ENCODE data around the gene SETD4. TPM values are rescaled to one million over a fixed set of nuclear protein-coding genes. Genes with fewer than 3 reads are reported as not detected.

SETD4 gene
- total RNA-seq, 1 donor from 2014 or later: 25.3 TPM

DNA sequence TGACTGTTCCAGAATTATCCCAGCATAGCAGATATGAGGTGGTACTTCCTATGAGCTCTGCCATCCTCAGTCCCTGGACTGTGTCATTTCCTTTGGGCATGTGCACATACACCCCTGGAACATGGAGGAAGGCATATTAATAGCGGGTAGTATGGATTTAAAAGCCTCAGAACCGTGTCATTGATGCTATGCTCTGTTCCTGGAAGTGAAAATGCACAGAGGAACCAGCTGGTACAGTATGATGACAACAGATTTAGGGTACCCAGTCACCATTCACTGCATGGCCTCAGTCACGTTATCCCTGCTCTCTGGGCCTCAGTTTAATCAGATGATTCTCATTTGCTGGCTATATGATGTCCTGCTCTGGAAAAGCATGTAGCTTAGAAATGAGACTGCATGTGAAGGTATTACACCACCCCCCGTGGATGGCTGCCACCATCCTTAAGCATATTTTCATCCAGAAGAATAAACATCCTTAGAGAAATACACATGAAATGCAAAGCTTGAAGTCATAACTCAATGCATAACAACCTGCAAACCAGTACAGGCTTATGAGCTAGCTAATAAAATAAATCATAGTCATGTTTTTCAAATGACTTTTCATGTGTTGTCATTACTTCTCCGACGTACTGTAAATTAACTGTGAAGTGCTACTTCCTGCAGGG, 37.8 kb downstream of the SETD4 start:
- no peak for FAIRE-seq
- DNase-seq (ENCODE audit: low spot score in 2 of 2): no peak

DNA sequence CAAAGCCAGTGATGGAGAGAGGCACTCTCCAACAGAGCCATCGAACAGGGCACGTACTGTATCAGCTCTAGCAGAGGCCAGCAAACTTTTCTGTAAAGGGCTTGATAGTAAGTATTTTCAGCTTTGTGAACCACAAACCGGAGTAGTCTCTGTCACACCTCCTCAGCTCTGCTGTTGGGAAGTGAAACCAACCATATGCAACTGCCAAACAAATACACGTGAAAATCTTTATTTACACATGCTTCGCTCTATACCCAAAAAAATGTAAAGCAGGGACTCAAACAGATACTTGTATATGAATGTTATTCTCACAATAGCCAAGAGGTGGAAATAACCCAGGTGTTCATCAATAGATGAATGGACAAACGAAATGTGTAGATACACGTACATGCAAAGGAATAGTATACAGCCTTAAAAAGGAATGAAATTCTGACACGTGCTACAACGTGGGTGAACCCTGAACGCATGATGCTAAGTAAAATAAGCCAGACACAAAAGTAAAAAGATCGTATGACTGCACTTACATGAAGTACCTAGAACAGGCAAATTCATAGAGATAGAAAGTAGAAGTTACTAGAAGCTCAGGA, 39.0 kb downstream of the SETD4 start:
- no peak for DNase-seq (ENCODE audit: low spot score in 2 of 2)
- no peak for FAIRE-seq

DNA sequence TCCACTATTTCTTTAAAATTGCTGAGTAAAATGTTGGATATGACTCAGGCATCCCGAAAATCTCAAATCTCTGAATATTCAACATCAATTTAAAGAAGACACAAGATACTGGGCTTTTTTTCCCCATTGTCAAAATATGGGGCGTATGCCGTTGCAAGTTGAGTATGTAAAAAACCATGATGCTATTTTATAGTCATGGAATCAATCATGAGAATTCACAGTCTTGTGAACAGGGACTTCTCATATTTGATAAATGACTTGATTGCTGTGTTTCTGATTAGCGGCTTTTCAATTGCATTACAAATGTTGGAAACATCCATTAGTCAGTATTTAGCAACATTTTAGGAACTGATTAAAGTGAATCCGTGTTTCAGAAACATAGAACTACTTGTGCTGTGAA, 45.3 kb downstream of the SETD4 start:
- FAIRE-seq: no peak
- DNase-seq (ENCODE audit: low spot score in 2 of 2): no peak

DNA sequence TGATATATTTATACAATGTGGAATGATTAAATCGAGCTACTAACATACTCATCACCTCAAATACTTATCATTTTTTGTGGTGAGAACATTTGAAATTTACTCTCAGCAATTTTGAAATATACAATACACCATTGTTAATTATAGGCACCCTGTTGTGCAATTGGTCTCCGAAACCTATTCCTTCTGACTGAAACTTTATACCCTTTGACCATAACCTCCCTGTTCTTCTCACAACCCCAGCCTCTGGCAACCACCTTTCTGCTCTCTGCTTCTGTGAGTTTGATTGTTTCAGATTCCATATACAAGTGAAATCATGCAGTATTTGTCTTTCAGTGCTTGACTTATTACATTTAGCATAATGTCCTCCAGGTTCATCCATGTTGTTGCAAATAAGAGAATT, 49.5 kb downstream of the SETD4 start:
- FAIRE-seq (no peak), DNase-seq (ENCODE audit: low spot score in 2 of 2) (no peak)

DNA sequence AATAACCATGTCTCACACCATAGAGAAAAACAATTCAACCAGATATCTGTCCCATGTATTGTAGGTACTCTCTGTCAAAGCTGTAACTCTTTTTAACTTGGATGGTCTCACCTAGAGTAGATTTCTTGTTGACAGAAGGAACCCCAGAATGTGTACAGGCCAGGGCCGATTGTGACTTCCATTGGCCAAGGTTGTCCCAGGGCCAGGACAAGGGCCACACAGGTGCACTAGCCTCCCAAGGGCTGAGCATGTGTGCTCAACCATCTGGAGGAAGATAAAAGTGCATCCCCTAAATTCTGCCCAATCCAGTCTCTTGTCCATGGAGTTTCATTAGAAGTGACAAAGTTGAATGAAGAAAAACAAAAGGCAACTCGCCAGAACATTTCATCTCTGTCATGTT, 51.8 kb downstream of the SETD4 start:
- DNase-seq (ENCODE audit: low spot score in 2 of 2): no peak
- FAIRE-seq: no peak

DNA sequence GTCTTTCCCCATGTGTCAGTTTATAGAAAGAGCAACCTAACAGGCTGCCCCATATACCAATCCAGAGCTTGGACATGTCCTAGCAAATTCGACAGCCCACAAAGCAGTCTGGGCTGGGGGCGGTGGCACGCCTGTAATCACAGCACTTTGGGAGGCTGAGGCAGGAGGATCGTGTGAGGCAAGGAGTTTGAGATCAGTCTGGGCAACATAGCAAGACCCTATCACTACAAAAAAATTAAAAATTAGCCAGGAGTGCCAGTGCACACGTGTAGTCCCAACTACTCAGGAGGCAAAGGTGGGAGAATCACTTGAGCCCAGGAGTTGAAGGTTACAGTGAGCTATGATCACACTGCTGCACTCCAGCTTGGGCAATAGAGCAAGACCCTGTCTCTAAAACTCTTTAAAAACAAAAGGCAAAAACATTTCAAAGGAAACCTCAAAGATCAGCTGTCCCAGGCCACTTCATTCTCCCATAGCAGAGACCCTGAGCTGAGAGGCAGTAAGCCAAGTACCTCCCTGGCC, 54.4 kb downstream of the SETD4 start:
- FAIRE-seq: no peak
- DNase-seq (ENCODE audit: low spot score in 2 of 2): no peak

DNA sequence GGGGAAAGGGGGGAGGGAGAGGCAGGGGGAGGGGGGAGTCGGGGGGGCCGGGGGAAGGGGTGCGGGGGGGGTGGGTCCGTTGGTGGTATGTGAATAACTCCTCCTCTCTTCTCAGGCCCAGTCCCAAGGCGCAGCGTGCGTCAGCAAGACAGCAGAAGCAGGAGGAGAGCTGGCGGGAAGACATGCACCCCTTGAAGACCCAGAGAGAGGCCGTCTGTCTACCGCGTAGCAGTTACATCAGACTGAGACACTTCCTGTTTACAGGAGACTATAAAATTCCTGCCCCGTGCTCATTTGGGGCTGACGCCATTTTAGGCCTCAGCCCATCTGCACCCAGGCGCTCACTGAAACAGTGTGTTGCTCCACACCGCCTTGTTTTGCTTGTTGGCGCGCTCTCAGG, 55.3 kb downstream of the SETD4 start:
- no peak for FAIRE-seq
- DNase-seq (ENCODE audit: low spot score in 2 of 2): no peak

DNA sequence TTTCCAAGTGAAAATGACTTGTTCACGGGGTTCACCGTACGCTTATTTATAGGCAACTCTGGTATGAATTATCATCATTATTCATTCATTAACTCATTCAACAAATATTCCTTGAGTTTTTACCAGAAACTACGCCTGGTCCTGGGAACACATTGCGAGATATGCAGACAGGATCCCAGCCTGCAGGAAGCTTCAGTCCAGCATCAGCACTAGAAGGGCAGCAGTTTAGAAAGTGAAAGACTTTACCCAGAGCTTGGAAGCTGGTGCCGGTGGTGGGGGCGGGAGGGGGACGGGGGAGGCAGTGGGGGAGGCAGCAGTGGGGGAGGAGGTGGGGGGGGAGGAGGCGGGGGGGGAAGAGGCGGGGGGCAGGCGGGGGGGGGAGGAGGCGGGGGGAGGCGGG, 55.9 kb downstream of the SETD4 start:
- FAIRE-seq (no peak), DNase-seq (ENCODE audit: low spot score in 2 of 2) (no peak)

DNA sequence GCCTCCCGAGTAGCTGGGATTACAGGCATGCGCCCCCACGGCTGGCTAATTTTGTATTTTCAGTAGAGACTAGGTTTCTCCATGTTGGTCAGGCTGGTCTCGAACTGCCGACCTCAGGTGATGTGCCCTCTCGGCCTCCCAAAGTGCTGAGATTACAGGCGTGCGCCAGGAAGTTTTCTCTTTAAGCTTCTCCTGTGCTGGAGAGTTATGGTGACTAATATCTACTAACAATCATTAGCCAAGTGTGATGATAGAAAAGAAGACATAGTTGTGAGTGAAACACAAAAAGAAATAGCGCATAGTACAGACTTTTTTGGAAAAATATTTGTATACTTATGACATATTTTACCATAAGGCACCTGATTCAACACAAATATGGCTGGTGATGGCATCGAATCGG, 56.5 kb downstream of the SETD4 start:
- no peak for FAIRE-seq
- DNase-seq (ENCODE audit: low spot score in 2 of 2): no peak

DNA sequence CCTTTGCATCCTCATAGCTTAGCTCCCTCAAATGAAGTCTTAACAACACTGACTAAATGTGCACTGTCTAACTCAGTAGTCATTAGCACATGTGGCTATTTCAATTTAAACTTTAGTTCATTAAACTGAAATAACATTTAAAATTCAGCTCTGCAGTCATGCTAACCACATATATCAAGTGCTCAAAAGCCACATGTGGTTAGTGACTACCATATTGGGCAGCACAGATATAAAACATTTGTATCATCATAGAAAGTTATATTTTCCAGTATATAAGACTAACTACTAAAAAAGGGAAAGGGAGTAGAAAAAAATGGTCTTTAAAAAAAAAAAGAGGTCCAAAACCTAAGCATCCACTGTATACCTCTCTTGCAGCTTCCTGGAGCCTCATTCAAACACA, 64.1 kb downstream of the SETD4 start:
- FAIRE-seq: no peak
- no peak for DNase-seq (ENCODE audit: low spot score in 2 of 2)

DNA sequence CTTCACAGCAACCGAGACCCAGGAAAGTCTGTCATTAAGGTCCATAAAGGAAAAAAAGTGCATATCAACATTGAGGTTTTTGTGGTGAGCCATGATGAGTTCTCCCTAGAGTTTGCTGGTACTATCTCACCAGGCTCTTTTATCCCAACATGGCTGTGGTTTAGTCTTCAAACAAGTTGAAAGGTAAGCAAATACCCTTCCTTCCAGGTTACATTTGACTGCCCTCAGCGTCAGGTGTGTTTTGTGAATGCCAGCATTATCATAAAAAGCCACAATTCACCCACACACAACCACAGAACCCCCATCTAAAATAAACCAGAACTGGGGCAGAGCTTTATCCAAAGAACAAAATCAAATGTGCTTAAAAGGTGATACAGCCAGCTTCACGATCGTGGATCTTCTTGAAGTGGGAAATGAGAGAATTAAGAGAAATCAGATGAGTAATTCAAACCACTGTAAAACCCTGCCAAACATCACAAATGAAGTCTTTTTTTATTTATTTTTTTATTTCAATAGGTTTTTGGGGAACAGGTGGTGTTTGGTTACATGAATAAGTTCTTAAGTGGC, 64.7 kb downstream of the SETD4 start:
- no peak for FAIRE-seq

DNA sequence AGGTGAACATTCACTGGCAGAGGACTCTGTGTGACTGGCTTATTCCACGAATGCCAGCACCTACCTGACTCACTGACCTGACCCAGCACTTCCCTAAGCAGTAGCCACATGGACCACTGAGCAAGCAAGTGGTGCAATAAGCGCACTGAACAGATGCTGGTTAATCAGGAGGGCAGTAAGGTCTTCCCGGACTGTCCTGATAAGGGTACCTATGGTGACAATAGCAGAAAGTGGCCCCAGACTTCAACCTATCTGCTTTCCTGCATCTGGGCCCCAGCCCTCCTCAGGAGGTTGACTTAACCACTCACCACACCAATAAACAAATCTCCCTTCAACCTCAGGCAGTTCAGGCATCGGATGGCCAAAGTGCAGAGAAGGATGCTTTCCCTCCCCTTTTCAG, 65.7 kb downstream of the SETD4 start:
- DNase-seq (ENCODE audit: low spot score in 2 of 2): no peak

More for the DNA sequence above, 64.7 kb downstream of the SETD4 start:
- no peak for DNase-seq (ENCODE audit: low spot score in 2 of 2)

DNA sequence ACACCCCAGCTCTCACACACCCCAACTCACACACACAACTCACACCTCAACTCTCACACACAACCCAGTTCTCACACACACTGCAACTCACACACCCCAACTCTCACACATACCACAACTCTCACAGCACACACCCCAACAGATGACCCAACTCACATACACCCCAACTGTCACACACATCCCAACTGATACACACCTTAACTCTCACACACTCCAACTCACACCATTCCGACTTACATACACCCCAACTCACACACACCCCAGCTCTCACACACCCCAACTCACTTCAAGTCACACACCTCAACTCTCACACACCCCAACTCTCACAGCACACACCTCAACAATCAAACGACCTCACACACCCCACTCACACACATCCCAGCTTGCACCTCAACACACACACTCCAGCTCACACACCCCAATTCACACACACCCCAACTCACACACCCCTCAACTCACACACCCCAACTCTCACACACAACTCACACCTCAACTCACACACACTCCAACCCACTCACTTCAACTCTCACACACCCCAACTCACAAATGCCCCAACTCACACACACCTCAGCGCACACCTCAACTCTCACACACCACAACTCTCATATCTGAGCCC, 66.3 kb downstream of the SETD4 start:
- DNase-seq (ENCODE audit: low spot score in 2 of 2) (no peak), FAIRE-seq (no peak)

More for the DNA sequence above, 65.7 kb downstream of the SETD4 start:
- no peak for FAIRE-seq

DNA sequence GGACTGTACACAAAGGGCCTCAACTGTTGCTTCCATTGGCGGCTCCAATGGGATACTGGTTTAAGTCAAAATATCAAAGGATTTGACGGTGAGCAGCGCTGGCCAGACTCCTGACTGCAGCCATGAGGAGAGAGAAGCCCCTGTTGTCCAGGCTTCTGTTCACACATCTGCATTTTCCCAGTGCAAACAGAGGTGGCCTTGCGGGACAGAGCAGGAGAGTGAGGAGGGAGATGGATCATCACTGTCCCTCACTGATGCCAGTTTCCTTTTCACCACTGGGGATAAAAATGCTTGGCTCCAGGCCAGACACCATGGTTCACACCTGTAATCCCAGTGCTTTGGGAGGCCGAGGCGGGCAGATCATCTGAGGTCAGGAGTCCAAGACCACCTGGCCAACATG, 69.2 kb downstream of the SETD4 start:
- no peak for FAIRE-seq
- DNase-seq (ENCODE audit: low spot score in 2 of 2): no peak

DNA sequence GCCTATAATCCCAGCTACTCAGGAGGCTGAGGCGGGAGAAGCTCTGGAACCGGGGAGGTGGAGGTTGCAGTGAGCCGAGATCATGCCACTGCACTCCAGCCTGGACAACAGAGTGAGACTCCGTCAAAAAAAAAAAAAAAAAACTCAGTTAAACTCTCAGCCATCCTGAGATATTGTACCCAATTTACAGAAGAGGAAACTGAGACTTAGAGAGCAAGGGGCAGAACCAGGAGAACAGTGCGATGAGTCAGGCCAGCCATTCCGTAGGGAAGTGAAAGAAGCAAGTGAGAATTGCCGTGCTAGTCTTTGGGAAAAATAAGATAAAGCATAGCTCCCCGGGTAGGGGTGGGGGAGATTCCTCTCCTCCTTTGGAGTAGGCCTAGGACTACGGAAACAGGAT, 69.7 kb downstream of the SETD4 start:
- DNase-seq (ENCODE audit: low spot score in 2 of 2): no peak
- no peak for FAIRE-seq

DNA sequence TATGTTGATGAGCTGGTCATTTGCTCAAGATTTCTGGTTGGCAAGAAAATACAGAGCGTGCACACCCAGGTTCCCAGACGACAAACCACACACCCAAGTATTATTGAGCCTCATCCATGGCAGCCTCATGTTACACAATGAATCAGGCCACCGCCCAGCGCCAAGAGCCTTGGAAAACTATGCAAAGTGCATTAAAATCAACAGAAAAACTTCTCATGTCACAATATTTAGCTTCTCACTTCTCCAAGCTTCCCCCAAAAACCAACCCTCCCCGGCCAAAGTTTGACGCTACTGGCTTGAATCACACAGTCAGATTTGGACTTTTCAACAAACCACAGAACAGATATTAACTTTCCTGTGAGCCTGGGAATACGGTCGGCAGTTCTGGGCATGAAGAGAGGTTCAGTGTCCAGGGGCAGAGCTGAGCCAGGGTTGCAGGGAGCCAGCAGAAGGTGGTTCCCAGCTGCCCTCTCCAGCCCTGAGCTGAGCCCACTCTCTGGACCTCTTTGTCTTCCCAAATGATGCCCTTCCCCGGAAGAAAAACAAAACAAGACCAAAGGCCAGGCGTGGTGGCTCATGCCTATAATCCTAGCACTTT, 71.1 kb downstream of the SETD4 start:
- DNase-seq (ENCODE audit: low spot score in 2 of 2): no peak
- FAIRE-seq: no peak

DNA sequence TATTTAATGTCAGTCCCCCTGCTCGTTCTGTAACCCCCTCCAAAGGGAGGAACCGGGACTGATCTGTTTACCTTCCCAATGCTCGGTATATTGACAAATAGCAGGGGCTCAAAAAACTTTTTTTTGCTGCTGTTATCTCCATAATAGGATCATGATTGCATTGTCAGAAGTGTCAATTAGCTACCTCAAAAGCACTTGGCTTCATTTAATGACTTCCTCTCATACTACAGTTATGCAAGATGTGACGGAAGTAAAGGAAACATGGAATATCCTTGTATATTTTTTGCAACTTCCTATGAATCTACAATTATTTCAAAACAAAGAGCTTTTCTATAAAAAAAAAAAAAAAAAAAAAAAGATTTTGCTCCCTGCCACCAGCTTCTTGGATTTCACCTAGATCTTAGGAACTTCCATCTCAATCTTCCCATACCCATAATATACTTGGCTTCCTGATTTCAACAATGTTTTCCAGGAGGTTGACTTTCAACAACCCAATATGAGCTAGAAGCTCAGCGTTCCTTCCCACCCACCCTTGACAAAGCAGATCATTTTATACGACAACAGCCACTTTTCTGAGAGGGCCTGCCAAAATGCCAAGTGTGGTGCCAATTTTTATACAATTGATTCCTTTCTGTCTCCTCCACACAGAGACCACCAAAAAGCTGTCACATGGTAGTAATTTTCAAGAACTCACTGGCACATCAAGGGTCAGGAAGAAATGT, 71.7 kb downstream of the SETD4 start:
- no peak for FAIRE-seq
- DNase-seq (ENCODE audit: low spot score in 2 of 2): no peak

DNA sequence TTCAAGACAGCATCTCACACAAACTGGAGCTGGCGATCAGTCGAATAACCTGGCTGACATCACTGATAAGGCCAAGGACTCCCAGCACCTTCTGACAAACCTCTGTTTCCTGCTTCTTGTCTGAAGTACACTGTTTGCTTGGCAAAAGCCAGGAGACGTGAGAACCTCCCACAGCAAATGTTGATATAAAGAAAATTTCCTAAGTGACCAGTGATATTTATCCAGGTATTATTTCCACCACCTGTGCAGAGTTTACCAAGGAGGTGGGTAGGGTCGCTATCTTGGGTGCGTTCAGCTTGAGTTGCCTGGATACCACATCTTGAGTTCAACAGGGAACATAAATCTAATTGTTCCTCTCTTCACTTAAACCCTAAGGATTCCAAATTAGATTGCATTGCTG, 72.9 kb downstream of the SETD4 start:
- FAIRE-seq: no peak
- DNase-seq (ENCODE audit: low spot score in 2 of 2): no peak

DNA sequence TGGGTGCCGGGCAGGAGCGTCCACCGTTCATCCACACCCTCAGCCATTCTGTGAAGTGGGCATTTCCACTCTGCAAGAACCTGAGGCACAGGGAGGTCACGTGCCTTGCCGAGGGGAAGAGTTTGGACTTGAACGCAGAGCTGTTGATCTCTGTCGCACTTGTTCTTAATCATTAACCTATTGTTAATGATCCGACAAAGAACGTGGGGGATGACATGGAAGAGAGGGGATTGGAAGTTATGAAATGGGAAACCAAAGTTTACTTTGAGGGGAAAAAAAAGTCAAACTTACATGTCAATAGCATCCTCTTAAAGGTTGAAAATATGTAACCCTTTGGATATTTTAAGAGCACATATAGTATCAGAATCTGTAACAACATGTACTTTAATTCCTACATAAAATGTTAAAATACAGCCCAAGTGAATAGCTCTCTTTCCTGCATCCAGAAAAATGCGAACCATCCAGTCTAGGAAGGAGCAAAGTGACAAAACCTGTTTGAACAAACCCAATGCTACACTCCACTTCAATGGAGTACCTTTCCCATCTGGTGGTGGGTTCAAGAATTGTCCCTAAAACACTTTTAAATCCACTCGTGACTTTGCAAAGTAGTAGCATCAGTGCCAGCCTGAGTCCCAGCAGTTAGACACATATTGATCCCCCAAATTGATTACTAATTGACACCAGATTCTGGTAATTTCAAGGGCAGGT, 75.5 kb downstream of the SETD4 start:
- FAIRE-seq (no peak), DNase-seq (ENCODE audit: low spot score in 2 of 2) (no peak)

Data from frontal cortex (tissue), 4 donors.